Gastrocnemius medialis (tissue), 4 donors: ENCODE data around the gene ALDH1A3. TPM values are rescaled to one million over a fixed set of nuclear protein-coding genes. Genes with fewer than 3 reads are reported as not detected.

ENCODE experiments used
- ATAC-seq, 2 donors: fragments of 150-250 bp; one replicate each; pipeline ENCODE4 v1.9.1; 2016
- DNase-seq, 2 donors: peaks; one replicate each; pipeline ENCODE4 v3.0.0-alpha.2; 2019
- H3K27ac ChIP-seq, 4 donors: fragments of 200-600 bp; sonication (generic); 1 replicate in 1 of 4; 2 replicates in 3 of 4; pipeline ENCODE4 v1.5.1; 2016 to 2018; ENCODE audit warnings: mild to moderate bottlenecking in 2 of 4, moderate library complexity in 1 of 4
- H3K27me3 ChIP-seq, 3 donors: fragments of 200-600 bp; sonication (generic) in 2 of 3; 1 replicate in 1 of 3; 2 replicates in 2 of 3; pipeline versions ENCODE4 v1.5.1 to v1.6.0; 2016 to 2019; ENCODE audit warnings: mild to moderate bottlenecking in 1 of 3, moderate library complexity in 1 of 3
- H3K36me3 ChIP-seq, 2 donors: fragments of 200-600 bp; sonication (generic) in 1 of 2; one replicate each; pipeline ENCODE4 v1.5.1; 2017 to 2018
- H3K4me1 ChIP-seq, 2 donors: fragments of 200-600 bp; sonication (generic) in 1 of 2; one replicate each; pipeline ENCODE4 v1.5.1; 2016 to 2017; ENCODE audit warnings: mild to moderate bottlenecking in 2 of 2
- H3K4me3 ChIP-seq, 4 donors: fragments of 200-600 bp; sonication (generic) in 3 of 4; 1 replicate in 1 of 4; 2 replicates in 3 of 4; pipeline ENCODE4 v1.5.1; 2016 to 2019; ENCODE audit warnings: mild to moderate bottlenecking in 2 of 4
- H3K9me3 ChIP-seq, 3 donors: fragments of 200-600 bp; sonication (generic) in 2 of 3; 1 replicate in 1 of 3; 2 replicates in 2 of 3; pipeline ENCODE4 v1.5.1; 2016 to 2019
- CTCF ChIP-seq, 5 experiments: fragments of 450-650 bp in 3 of 5; fragments of 200-600 bp in 2 of 5; sonication (generic) in 2 of 5; IDR thresholded peaks in 4 of 5; conservative IDR thresholded peaks in 1 of 5; 1 replicate in 4 of 5; 2 replicates in 1 of 5; pipeline ENCODE4 v1.5.1; 2016 to 2019; ENCODE audit warnings: antibody characterized with exemption in 5 of 5, mild to moderate bottlenecking in 3 of 5, moderate library complexity in 3 of 5
- POLR2A ChIP-seq, 2 donors: fragments of 450-650 bp; IDR thresholded peaks; one replicate each; pipeline ENCODE4 v1.6.1; 2017; ENCODE audit warnings: antibody characterized with exemption in 2 of 2, mild to moderate bottlenecking in 2 of 2, moderate library complexity in 2 of 2
- in situ Hi-C, 4 donors: fragments of 200-750 bp; cut with MboI; loops; one replicate each; pipeline versions ENCODE4 v1.15.0 to v1.8.0; 2017; ENCODE audit warnings: low sequenced_read_pairs in 4 of 4
- intact Hi-C: fragments of 100-400 bp; cut with DNase I; formaldehyde crosslinking; loops from one replicate; pipeline ENCODE4 v1.15.1; 2023; ENCODE audit warnings: low total_unique reads
- total RNA-seq, 4 donors: library from RNA; depleted of rRNA; stranded (reverse); fragments of >200 nt; gene quantifications; one replicate each; pipeline versions ENCODE4 v1.1.0 to v1.2.3, GENCODE V29; 2016

The ALDH1A3 gene
- total RNA-seq, 4 donors from 2014 or later, result 5.8 to 33.9 (median 15.1) TPM

GRCh38 chr15:100875976-100876375 lies 3.7 kb upstream of the ALDH1A3 start:
- Histone ChIP-seq H3K9me3 (no peaks in the 10 kb centered on the region), H3K27ac (no peak overlapping the region), H3K27me3 (peaks cover 0 to 21% (median 6%) of the 10 kb centered on the region in 3 donors), H3K4me3 (no peak overlapping the region), H3K36me3 (no peaks in the 10 kb centered on the region), H3K4me1 (no peaks in the 10 kb centered on the region)
- DNase-seq (no peak), ATAC-seq (no peak)
- TF ChIP-seq POLR2A (IDR thresholded peaks at IDR 0.05) (no peak), CTCF (IDR thresholded peaks at IDR 0.05 in 4 of 5, conservative IDR thresholded peaks at IDR 0.05 in 1 of 5) (no peak)
- in situ Hi-C loops (loop anchor here in 1 of 4 donors (10.0 kb wide), 1 partner anchor 251 kb away; no protein-coding TSS in a partner anchor), intact Hi-C loops (no loop called here)

GRCh38 chr15:100877551-100877950 lies 2.1 kb upstream of the ALDH1A3 start:
- TF ChIP-seq CTCF (IDR thresholded peaks at IDR 0.05 in 4 of 5, conservative IDR thresholded peaks at IDR 0.05 in 1 of 5) (no peak), POLR2A (IDR thresholded peaks at IDR 0.05) (no peak)
- H3K4me3 ChIP-seq, result no peak overlapping the region
- H3K4me1 ChIP-seq, result no peaks in the 10 kb centered on the region
- no peaks in the 10 kb centered on the region for H3K9me3 ChIP-seq
- H3K27me3 ChIP-seq, result peaks cover 0 to 23% (median 6%) of the 10 kb centered on the region in 3 donors
- in situ Hi-C loops (loop anchor here in 1 of 4 donors (10.0 kb wide), 1 partner anchor 253 kb away; no protein-coding TSS in a partner anchor), intact Hi-C loops (no loop called here)
- no peak overlapping the region for H3K27ac ChIP-seq
- ATAC-seq, result no peak
- H3K36me3 ChIP-seq, result no peaks in the 10 kb centered on the region
- no peak for DNase-seq

- TF ChIP-seq CTCF (IDR thresholded peaks at IDR 0.05 in 4 of 5, conservative IDR thresholded peaks at IDR 0.05 in 1 of 5) (no peak), POLR2A (IDR thresholded peaks at IDR 0.05) (no peak)
- intact Hi-C loops (no loop called here), in situ Hi-C loops (loop anchor here in 1 of 4 donors (10.0 kb wide), 1 partner anchor 253 kb away; no protein-coding TSS in a partner anchor)
- Histone ChIP-seq H3K36me3 (no peaks in the 10 kb centered on the region), H3K4me1 (no peaks in the 10 kb centered on the region), H3K4me3 (no peak overlapping the region), H3K9me3 (no peaks in the 10 kb centered on the region), H3K27ac (no peak overlapping the region), H3K27me3 (peaks cover 0 to 23% (median 6%) of the 10 kb centered on the region in 3 donors)
- no peak for ATAC-seq
- no peak for DNase-seq
These were observed 1.5 kb upstream of the ALDH1A3 start for GRCh38 chr15:100878130-100878529.

GRCh38 chr15:100878648-100879047 lies 983 bp upstream of the ALDH1A3 start:
- peaks cover 0 to 23% (median 6%) of the 10 kb centered on the region in 3 donors for H3K27me3 ChIP-seq
- no peak overlapping the region for H3K27ac ChIP-seq
- TF ChIP-seq POLR2A (IDR thresholded peaks at IDR 0.05) (no peak), CTCF (IDR thresholded peaks at IDR 0.05 in 4 of 5, conservative IDR thresholded peaks at IDR 0.05 in 1 of 5) (no peak)
- intact Hi-C loops (no loop called here), in situ Hi-C loops (loop anchor here in 1 of 4 donors (10.0 kb wide), 1 partner anchor 254 kb away; no protein-coding TSS in a partner anchor)
- no peak for DNase-seq
- H3K36me3 ChIP-seq, result no peaks in the 10 kb centered on the region
- no peaks in the 10 kb centered on the region for H3K9me3 ChIP-seq
- peak overlapping the region; percentile 42 to 57 (median 46) for H3K4me3 ChIP-seq
- no peaks in the 10 kb centered on the region for H3K4me1 ChIP-seq
- ATAC-seq, result no peak
